ENCODE data around the gene LUC7L2.

LUC7L2 gene

GRCh38 chr7:139382439-139382838 lies 22.7 kb downstream of the LUC7L2 start:
- no peak overlapping the region for H3K4me3 ChIP-seq
- no peak overlapping the region for H3K4me2 ChIP-seq
- no peak for TF ChIP-seq Cebpa-rat (IDR thresholded peaks at IDR 0.05)
- no peak overlapping the region for H3K27ac ChIP-seq
- no peak overlapping the region for H3K9ac ChIP-seq
- H4K20me1 ChIP-seq, result peaks cover 68 to 98% (median 92%) of the 10 kb centered on the region in 11 experiments; a peak in 20 of 22 replicates
- H3K4me1 ChIP-seq, result peaks cover 0 to 9% (median 0%) of the 10 kb centered on the region in 10 experiments; a peak in 4 of 20 replicates
- no peaks in the 10 kb centered on the region for H3K9me3 ChIP-seq (replicated peaks in 1 of 11)
- peaks cover 94 to 100% (median 100%) of the 10 kb centered on the region in 11 experiments for H3K36me3 ChIP-seq
- H3K27me3 ChIP-seq, result no peaks in the 10 kb centered on the region

- no peak overlapping the region for H3K9ac ChIP-seq
- no peak overlapping the region for H3K4me3 ChIP-seq
- H3K9me3 ChIP-seq (replicated peaks in 1 of 11), result no peaks in the 10 kb centered on the region
- peaks cover 67 to 99% (median 93%) of the 10 kb centered on the region in 11 experiments; a peak in 21 of 22 replicates for H4K20me1 ChIP-seq
- H3K27ac ChIP-seq, result no peak overlapping the region
- H3K36me3 ChIP-seq, result peaks cover 94 to 100% (median 100%) of the 10 kb centered on the region in 11 experiments
- H3K4me2 ChIP-seq, result no peak overlapping the region
- H3K27me3 ChIP-seq, result no peaks in the 10 kb centered on the region
- H3K4me1 ChIP-seq, result peaks cover 0 to 9% (median 0%) of the 10 kb centered on the region in 10 experiments; a peak in 4 of 20 replicates
- no peak for TF ChIP-seq Cebpa-rat (IDR thresholded peaks at IDR 0.05)
Observed at GRCh38 chr7:139384611-139385010, 24.9 kb downstream of the LUC7L2 start.

- H3K4me1 ChIP-seq, result no peaks in the 10 kb centered on the region
- peaks cover 93 to 100% (median 99%) of the 10 kb centered on the region in 11 experiments for H3K36me3 ChIP-seq
Observed at GRCh38 chr7:139387594-139387993, 27.9 kb downstream of the LUC7L2 start.

GRCh38 chr7:139389091-139389490 lies 29.4 kb downstream of the LUC7L2 start:
- peaks cover 66 to 99% (median 87%) of the 10 kb centered on the region in 11 experiments; a peak in 21 of 22 replicates for H4K20me1 ChIP-seq
- no peaks in the 10 kb centered on the region for H3K27me3 ChIP-seq
- no peak overlapping the region for H3K4me2 ChIP-seq
- H3K9me3 ChIP-seq (replicated peaks in 1 of 11), result no peaks in the 10 kb centered on the region
- H3K4me3 ChIP-seq, result no peak overlapping the region
- H3K4me1 ChIP-seq, result no peaks in the 10 kb centered on the region
- H3K9ac ChIP-seq, result no peak overlapping the region
- H3K36me3 ChIP-seq, result peaks cover 98 to 100% (median 99%) of the 10 kb centered on the region in 11 experiments
- TF ChIP-seq Cebpa-rat (IDR thresholded peaks at IDR 0.05), result no peak
- H3K27ac ChIP-seq, result no peak overlapping the region

More at GRCh38 chr7:139387594-139387993, 27.9 kb downstream of the LUC7L2 start:
- H3K9ac ChIP-seq, result no peak overlapping the region
- no peaks in the 10 kb centered on the region for H3K27me3 ChIP-seq
- no peak overlapping the region for H3K4me2 ChIP-seq
- no peak overlapping the region for H3K4me3 ChIP-seq
- no peak for TF ChIP-seq Cebpa-rat (IDR thresholded peaks at IDR 0.05)
- no peak overlapping the region; a peak in 2 of 22 replicates for H3K27ac ChIP-seq
- H3K9me3 ChIP-seq (replicated peaks in 1 of 11), result no peaks in the 10 kb centered on the region
- H4K20me1 ChIP-seq, result peaks cover 64 to 99% (median 88%) of the 10 kb centered on the region in 11 experiments; a peak in 21 of 22 replicates

DNA sequence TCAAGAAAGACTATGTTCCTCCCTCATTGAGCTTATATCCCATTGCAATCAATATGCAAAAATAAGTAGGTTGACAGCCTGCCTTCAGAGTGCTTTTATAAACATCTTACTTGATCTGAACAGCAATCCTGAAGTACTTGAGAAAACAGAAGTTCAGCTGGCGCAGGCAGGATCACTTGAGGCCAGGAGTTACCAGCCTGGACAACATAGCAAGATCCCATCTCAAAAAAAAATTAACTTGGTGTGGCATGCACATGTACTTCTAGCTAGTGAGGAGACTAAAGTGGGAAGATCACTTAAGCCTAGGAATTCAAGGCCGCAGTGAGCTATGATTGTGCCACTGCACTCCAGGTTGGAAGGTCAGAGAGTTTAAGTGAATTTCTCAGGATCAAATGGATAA lies 30.1 kb downstream of the LUC7L2 start:
- Histone ChIP-seq H3K27ac (no peak overlapping the region), H3K4me2 (no peak overlapping the region), H3K9ac (no peak overlapping the region), H3K36me3 (peaks cover 97 to 100% (median 99%) of the 10 kb centered on the region in 11 experiments), H3K4me3 (no peak overlapping the region), H3K9me3 (replicated peaks in 1 of 11) (no peaks in the 10 kb centered on the region), H3K4me1 (no peaks in the 10 kb centered on the region), H4K20me1 (peaks cover 67 to 99% (median 87%) of the 10 kb centered on the region in 11 experiments; a peak in 21 of 22 replicates), H3K27me3 (no peaks in the 10 kb centered on the region)
- TF ChIP-seq Cebpa-rat (IDR thresholded peaks at IDR 0.05), result no peak

DNA sequence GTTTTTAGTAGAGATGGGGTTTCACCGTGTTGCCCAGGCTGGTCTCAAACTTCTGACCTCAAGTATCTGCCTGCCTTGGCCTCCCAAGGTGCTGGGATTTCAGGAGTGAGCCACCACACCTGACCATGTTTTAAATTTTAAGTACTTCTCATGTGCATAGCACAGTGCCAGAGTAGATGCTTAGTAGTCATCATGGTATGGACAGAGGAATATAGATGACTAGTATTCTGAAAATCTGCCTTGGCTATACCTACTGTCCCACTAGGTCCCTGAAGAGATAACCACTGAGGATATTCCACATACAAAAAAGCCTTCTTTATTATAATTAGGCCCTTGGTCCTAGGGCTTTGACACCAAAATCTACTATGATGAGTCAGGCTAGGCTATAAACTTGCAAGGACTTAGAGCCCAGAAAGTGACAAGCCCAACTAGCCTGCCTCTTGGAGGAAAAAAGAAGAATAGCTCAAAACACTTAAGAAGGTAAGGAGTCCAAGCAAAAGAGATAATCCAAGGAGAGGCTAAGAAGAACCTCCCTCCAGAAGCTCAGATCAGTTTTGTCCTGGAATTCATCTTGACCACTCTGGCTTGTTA lies 34.0 kb downstream of the LUC7L2 start:
- H3K27me3 ChIP-seq, result no peaks in the 10 kb centered on the region
- no peak for TF ChIP-seq Cebpa-rat (IDR thresholded peaks at IDR 0.05)
- H4K20me1 ChIP-seq, result peaks cover 70 to 100% (median 96%) of the 10 kb centered on the region in 11 experiments; a peak in 21 of 22 replicates
- no peak overlapping the region for H3K4me2 ChIP-seq
- H3K9me3 ChIP-seq (replicated peaks in 1 of 11), result no peaks in the 10 kb centered on the region
- no peak overlapping the region for H3K4me3 ChIP-seq
- H3K4me1 ChIP-seq, result no peaks in the 10 kb centered on the region
- H3K36me3 ChIP-seq, result peaks cover 96 to 100% (median 99%) of the 10 kb centered on the region in 11 experiments
- no peak overlapping the region for H3K9ac ChIP-seq
- no peak overlapping the region for H3K27ac ChIP-seq

DNA sequence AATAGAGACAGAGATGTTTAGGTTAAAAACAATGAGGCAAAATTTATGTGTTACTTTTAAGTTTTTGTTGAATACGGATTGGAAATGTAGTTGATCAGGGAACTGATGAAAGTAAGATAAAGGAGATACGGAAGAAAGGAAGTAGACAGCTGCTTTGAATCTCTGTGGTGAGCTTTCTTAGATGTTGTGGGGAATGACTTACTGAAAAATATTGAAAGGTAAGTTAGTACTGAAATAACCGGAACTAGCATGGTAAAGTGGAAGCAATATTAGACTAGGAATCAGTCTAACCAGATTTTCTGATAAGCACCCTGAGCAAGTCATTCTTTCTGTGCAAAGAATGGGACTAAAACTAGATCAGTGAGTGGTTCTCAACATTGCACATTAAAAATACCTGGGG lies 34.8 kb downstream of the LUC7L2 start:
- no peak overlapping the region for H3K27ac ChIP-seq
- TF ChIP-seq Cebpa-rat (IDR thresholded peaks at IDR 0.05), result no peak
- no peaks in the 10 kb centered on the region for H3K9me3 ChIP-seq (replicated peaks in 1 of 11)
- no peaks in the 10 kb centered on the region for H3K27me3 ChIP-seq
- H3K4me1 ChIP-seq, result no peaks in the 10 kb centered on the region
- H3K9ac ChIP-seq, result no peak overlapping the region
- H3K4me2 ChIP-seq, result no peak overlapping the region
- H3K36me3 ChIP-seq, result peaks cover 95 to 100% (median 98%) of the 10 kb centered on the region in 11 experiments
- peaks cover 63 to 99% (median 91%) of the 10 kb centered on the region in 11 experiments; a peak in 21 of 22 replicates for H4K20me1 ChIP-seq
- H3K4me3 ChIP-seq, result no peak overlapping the region

GRCh38 chr7:139396323-139396951 lies 36.7 kb downstream of the LUC7L2 start:
- Histone ChIP-seq H3K27me3 (no peaks in the 10 kb centered on the region), H3K9ac (no peak overlapping the region), H3K9me3 (replicated peaks in 1 of 11) (no peaks in the 10 kb centered on the region), H3K4me1 (no peaks in the 10 kb centered on the region), H3K4me2 (no peak overlapping the region), H3K36me3 (peaks cover 93 to 100% (median 97%) of the 10 kb centered on the region in 11 experiments), H3K27ac (no peak overlapping the region), H4K20me1 (peaks cover 56 to 93% (median 82%) of the 10 kb centered on the region in 11 experiments; a peak in 21 of 22 replicates), H3K4me3 (no peak overlapping the region)
- no peak for TF ChIP-seq Cebpa-rat (IDR thresholded peaks at IDR 0.05)

DNA sequence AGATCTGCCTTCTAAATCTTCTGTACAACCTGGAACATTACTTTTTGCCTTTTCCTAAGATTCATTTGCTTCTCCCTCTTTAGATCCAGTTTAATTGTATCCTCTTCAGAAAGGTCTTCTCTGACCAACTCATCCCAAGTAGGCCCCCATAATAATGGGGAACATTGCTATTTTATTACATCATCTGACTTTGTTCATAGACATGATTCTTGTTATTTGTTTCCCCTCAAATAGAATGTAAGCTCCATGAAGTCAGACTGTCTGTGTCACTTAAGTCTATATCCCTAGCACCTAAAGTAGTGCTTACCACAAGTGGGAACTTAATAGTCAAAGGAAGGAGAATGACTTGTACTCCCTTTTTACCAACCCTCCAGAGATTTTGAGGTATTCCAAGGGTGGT lies 37.5 kb downstream of the LUC7L2 start:
- H3K4me1 ChIP-seq, result no peaks in the 10 kb centered on the region
- no peak overlapping the region for H3K4me3 ChIP-seq
- no peaks in the 10 kb centered on the region for H3K9me3 ChIP-seq (replicated peaks in 1 of 11)
- peaks cover 58 to 92% (median 79%) of the 10 kb centered on the region in 11 experiments; a peak in 21 of 22 replicates for H4K20me1 ChIP-seq
- H3K27me3 ChIP-seq, result no peaks in the 10 kb centered on the region
- H3K36me3 ChIP-seq, result peaks cover 93 to 100% (median 97%) of the 10 kb centered on the region in 11 experiments
- no peak overlapping the region for H3K9ac ChIP-seq
- no peak overlapping the region for H3K4me2 ChIP-seq
- TF ChIP-seq Cebpa-rat (IDR thresholded peaks at IDR 0.05), result no peak
- H3K27ac ChIP-seq, result no peak overlapping the region
